GM20000 (cell line): Measurements from ENCODE around the gene PDGFA.

Experiments used
- DNase-seq: peaks from one replicate; pipeline ENCODE4 v3.0.0; 2012; ENCODE audit warnings: low spot score
- CTCF ChIP-seq: IDR thresholded peaks from 2 replicates; pipeline ENCODE4 v1.5.1; 2012; ENCODE audit warnings: mild to moderate bottlenecking, control low read depth; ENCODE audit errors: extremely low read depth, missing control alignments

The PDGFA gene

DNA sequence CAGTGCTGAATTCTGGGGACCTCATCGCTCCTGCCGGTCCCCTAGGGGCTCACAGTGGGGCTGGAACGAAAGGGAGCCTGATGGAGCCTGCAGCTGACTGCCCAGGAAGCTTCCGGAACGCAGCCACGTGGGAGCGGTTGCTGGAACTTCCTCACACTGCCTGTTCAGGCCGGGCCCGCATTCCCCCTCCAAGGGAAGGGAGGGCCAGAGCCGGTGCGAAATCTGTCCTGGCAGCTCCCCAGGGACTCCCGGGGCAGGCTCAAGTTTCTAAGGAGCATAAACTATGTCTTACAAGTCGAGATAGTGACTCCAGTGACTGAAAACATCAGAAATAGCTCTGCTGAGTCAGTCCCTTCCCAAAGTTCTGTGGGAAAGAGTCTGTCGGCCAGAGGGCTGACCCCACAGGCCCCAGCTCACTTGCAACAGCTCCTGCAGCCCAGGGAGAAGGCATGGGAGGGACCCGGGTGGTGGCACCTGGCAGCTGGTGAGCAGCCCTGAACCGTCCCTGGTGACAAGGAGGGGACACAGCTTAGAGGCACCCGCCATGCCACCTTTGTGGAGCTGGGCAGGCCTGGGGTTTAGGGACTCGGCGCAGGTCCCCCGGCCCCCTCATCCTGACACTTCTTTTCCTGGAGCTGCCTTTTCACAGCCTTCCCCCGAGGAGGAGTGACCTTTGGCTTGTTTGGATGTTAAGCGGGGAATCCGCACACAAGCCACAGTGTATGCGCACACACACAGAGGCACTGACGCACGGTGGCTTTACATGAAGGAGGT is 47.6 kb downstream of the PDGFA start:
- no peak for TF ChIP-seq CTCF
- DNase-seq = no peak

- no peak for TF ChIP-seq CTCF
- DNase-seq = no peak
These were observed 48.3 kb downstream of the PDGFA start for GRCh38 chr7:471191-471865.

- DNase-seq = no peak
- no peak for TF ChIP-seq CTCF
These were observed 50.1 kb downstream of the PDGFA start for GRCh38 chr7:469563-469961.

DNA sequence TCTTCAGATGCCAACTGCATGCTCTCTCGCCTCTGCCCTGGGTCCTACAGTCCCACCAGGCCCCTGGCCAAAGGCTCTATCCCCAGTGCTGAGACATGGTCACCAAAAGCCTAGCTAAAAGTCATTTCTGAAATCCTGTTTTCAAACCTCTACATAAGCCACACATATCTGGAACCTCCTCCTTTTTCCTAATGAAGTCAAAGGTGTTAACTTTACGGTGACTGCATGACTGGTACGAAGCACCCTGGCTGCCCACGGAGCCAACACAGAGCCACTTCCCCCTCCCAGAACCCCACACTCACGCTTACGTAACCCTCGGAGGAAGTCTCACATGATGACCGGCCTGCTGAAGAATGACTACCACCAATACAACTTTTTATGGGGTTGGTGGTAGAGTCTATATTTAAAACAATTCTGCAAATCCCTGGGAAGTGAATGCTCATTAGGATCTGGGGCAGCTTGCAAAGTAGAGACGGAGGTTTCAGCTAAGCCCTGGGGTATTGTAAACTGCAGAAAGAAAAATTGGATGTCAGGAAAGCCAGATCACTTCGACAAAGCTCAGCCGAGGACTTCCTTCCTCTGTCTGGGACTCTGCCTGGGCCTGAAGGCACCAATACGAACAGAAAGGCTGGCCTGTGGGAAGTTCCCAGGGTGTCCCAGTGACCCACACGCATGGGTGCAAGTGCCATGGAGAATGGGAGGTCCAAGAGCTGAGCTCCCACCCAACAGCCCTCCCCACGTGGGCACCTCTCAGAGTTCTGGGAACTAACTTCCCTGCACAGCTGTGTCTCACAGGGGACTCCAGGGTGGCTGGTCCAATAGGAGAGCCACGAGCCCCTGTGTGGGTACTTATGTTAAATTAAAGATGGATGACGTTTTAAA is 50.7 kb downstream of the PDGFA start:
- no peak for DNase-seq
- no peak for TF ChIP-seq CTCF

DNA sequence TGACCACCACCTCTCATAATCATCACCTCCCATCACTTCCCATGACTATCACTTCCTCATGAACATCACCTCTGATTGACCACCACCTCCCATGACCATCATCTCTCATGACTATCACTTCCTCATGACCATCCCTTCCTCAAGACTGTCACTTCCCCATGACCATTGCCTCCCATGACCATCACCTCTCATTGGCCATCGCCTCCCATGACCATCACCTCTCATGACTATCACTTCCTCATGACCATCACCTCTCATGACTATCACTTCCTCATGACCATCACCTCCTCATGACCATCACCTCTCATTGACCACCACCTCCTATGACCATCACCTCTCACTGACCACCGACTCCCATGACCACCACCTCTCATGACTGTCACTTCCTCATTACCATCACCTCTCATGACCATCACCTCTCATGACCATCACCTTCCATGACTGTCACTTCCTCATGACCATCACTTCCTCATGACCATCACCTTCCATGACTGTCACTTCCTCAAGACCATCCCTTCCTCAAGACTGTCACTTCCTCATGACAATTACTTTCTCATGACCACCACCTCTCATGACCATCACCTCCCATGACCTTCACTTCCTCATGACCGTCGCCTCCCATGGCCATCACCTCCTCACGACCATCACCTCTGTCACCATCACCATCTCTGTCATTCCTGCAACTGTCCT is 51.6 kb downstream of the PDGFA start:
- TF ChIP-seq CTCF = no peak
- DNase-seq = no peak

DNA sequence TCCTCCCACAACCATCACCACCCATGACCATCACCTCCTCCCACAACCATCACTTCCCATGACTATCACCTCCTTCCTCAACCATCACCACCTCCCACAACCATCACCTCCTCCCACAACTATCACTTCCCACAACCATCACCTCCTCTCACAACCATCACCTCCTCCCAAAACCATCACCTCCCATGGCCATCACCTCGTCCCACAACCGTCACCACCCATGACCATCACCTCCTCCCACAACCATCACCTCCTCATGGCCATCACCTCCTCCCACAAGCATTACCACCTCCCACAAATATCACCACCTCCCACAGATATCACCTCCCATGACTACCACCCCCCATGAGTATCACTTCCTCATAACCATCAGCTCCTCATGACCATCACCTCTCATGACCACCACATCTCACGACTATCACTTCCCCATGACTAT is 52.2 kb downstream of the PDGFA start:
- no peak for DNase-seq
- no peak for TF ChIP-seq CTCF
